ENCODE results near the gene UBE2R2.
"Not testable (repeated sequence)": the region's sequence is repeated elsewhere in the genome, so short reads cannot be mapped to it uniquely, and the experiment has no call there.

Gene UBE2R2

DNA sequence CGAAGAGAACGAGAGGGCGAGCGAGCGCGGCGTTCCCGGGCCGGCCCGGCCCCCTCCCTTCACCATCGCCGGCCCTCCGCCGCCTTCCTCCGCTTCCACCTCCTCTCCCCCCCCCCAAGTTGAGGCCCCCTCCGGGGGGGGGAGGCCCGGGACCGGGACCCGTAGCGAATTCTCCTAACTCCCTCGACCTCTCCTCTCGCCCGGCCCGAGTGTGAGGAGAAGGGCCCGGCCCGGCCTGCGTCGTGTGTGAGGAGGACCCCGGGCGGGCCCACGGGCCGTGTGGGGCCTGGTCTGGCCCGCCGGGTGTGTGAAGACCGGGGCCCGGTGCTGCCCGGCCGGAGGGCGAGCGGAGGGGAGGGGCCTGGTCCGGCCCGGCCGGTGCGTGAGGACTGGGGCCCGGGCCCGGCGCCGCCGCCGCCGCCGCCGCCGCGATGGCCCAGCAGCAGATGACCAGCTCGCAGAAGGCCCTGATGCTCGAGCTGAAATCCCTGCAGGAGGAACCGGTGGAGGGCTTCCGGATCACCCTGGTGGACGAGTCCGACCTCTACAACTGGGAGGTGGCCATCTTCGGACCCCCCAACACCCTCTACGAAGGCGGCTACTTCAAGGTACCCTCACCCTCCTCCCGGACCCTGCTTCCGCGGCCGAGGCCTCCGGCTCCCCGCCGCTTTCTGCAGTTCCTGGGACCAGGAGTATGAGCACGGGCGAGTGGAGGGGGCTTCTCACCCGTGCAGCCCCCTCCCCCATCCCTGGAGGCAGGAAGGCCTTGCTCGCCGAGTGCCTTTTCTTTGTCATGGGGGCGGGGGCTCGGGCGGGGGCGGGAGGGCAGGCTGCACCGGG, 587 bp downstream of the UBE2R2 start:
- in situ Hi-C loops (cut with HindIII; ENCODE audit: low sequenced_read_pairs): no loop called here
- H3K4me3 ChIP-seq (ENCODE audit: low read depth, low read length): peak overlapping the region; percentile 95
- peak; percentile 70 for DNase-seq (ENCODE audit: low read depth, low spot score)
- TF ChIP-seq, protein P1, sequence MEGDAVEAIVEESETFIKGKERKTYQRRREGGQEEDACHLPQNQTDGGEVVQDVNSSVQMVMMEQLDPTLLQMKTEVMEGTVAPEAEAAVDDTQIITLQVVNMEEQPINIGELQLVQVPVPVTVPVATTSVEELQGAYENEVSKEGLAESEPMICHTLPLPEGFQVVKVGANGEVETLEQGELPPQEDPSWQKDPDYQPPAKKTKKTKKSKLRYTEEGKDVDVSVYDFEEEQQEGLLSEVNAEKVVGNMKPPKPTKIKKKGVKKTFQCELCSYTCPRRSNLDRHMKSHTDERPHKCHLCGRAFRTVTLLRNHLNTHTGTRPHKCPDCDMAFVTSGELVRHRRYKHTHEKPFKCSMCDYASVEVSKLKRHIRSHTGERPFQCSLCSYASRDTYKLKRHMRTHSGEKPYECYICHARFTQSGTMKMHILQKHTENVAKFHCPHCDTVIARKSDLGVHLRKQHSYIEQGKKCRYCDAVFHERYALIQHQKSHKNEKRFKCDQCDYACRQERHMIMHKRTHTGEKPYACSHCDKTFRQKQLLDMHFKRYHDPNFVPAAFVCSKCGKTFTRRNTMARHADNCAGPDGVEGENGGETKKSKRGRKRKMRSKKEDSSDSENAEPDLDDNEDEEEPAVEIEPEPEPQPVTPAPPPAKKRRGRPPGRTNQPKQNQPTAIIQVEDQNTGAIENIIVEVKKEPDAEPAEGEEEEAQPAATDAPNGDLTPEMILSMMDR (IDR thresholded peaks at IDR 0.05; ENCODE audit: low read depth, low read length): peak; percentile 35

DNA sequence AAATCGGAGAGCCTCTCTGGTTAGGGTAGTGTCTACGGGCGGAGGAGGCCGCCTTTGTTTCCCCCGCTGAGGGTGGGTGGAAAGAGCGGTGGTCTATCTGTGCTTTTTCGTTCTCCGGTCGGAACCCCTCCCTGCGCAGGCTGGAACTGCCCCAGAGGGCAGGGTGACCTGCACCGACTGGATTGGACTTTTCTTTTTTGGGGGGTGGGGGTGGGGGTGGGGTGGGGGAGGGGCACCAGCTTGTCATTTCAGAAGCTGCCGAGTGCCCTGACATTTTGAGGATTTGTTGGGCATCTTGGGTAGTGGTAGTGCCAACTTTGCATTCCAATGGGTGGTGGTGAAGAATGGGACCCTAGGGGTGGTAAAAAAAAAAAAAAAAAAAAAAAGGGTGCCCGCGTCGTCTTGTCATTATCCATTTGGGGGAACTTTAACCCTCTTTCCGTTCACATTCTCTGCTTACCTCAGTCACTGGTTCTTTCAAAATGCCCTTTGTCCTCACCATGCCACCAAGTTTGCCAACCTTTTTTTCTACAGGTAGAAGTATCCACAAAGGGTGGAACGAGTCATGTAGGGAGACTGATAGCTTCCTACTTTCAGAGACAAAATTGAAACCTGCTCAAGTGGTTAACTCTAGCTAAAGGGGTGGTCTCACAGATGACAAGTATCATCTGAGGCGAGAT, 1.3 kb downstream of the UBE2R2 start:
- peak overlapping the region; percentile 95 for H3K4me3 ChIP-seq (ENCODE audit: low read depth, low read length)
- TF ChIP-seq, protein P1 (IDR thresholded peaks at IDR 0.05; ENCODE audit: low read depth, low read length): no peak
- peak; percentile 2 for DNase-seq (ENCODE audit: low read depth, low spot score)
- in situ Hi-C loops (cut with HindIII; ENCODE audit: low sequenced_read_pairs): no loop called here

DNA sequence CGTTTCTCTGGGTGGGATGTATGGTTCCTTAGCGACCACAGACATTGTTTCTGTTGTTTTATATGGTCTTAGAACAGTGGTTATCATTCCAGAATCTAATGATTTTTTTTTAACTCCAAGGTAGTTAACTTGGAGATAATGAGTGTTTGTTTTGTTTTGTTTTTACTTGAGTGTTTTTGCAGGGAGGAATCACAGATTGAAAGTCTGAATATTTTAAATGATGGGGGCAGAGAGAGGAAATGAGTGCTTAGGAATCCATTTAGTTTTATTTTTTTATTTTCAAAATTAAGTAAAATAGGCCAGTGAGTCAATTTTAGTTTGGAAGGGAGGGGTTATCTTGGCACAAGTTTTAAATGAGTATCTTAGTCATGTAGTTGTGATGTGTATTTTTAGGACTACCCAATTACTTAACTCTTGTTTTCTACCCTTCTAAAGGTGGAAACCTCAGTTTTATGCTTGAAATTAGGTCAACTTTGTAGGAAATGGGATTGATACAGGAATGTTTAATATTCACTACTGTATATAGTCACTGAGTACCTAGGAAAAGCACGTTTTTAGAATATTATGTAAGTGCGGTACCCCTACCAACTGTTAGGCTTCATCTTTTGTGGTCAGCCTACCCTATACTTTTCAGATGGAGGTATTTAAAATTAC, 2.0 kb downstream of the UBE2R2 start:
- TF ChIP-seq, protein P1 (IDR thresholded peaks at IDR 0.05; ENCODE audit: low read depth, low read length): no peak
- H3K4me3 ChIP-seq (ENCODE audit: low read depth, low read length): peak overlapping the region; percentile 95
- DNase-seq (ENCODE audit: low read depth, low spot score): peak; percentile 42
- in situ Hi-C loops (cut with HindIII; ENCODE audit: low sequenced_read_pairs): no loop called here

DNA sequence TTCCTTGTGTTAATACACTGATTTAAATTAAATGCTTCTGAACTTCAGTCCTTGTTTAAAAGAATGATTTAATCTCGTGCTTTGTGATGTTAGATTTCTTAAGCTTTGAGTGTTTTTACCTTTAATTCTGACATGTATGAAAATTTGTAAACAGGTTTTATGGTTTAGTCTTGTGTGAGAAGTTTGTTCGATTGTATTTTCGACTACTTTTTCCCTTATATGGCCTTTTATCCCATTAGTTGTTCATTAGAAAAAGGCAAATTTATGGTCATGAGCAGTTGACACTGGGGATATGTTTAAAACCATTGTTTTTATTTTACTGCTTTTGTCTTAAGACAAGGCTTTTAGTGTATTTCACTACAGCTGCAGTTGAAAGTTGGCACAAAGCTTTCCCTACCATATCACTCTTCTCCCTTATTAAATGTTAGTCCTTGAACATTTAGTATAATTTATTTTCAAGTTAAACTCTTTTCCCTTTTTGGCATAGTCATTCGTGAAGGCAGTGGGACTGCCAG, 3.3 kb downstream of the UBE2R2 start:
- TF ChIP-seq, protein P1 (IDR thresholded peaks at IDR 0.05; ENCODE audit: low read depth, low read length): no peak
- no peak for DNase-seq (ENCODE audit: low read depth, low spot score)
- in situ Hi-C loops (cut with HindIII; ENCODE audit: low sequenced_read_pairs): no loop called here
- H3K4me3 ChIP-seq (ENCODE audit: low read depth, low read length): no peak overlapping the region

DNA sequence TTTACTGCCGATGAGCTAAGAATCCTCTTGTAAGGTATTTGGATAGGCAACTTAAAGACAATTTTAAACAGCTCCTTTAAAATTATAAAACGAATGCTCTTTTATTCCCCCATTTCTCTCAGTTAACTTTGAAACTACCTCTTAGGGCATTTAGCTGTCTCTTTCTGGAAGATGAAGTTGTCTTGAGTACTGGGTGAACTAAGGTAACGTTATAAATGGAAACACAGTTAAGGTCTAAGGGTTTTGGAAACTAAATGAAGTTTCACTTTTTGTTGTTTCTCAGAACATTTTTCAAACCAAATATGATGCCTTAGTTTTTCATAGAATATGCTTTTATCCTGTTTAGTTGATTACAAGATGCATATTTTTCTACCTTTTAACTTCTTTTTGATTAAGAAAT, 6.8 kb downstream of the UBE2R2 start:
- TF ChIP-seq, protein P1 (IDR thresholded peaks at IDR 0.05; ENCODE audit: low read depth, low read length): no peak
- H3K4me3 ChIP-seq (ENCODE audit: low read depth, low read length): no peak overlapping the region
- in situ Hi-C loops (cut with HindIII; ENCODE audit: low sequenced_read_pairs): no loop called here
- no peak for DNase-seq (ENCODE audit: low read depth, low spot score)

DNA sequence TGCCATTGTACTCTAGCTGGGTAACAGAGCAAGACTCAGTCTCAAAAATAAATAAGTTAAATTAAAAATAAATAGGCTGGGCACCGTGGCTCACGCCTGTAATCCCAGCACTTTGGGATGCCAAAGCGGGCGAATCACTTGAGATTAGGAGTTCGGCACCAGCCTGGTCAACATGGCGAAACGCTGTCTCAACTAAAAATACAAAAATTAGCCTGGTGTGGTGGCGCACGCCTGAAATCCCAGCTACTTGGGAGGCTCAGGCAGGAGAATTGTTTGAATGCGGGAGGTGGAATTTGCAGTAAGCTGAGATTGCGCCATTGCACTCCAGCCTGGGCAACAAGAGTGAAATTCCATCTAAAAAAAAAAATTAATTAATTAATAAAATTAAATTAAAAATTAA, 10.3 kb downstream of the UBE2R2 start:
- H3K4me3 ChIP-seq (ENCODE audit: low read depth, low read length); in situ Hi-C loops (cut with HindIII; ENCODE audit: low sequenced_read_pairs); DNase-seq (ENCODE audit: low read depth, low spot score): not testable (repeated sequence)

DNA sequence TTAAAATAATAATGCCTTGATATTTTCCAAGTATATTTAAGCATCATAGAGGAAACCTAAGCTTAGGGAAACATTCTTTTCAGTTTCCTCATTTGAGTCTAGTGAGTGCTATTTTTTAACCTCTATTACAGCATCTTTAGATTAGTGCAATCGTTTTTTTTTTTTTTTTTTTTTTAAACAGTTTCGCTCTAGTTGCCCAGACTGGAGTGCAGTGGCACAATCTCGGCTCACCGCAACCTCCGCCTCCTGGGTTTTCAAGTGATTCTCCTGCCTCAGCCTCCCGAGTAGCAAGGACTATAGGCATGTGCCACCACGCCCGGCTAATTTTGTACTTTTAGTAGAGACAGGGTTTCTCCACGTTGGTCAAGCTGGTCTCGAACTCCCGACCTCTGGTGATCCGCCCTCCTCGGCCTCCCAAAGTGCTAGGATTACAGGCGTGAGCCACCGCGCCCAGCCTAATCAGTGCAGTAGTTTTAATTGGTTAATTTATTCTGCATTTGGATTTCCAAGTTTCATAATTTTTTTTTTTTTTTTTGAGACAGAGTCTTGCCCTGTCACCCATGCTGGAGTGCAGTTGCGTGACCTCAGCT, 12.8 kb downstream of the UBE2R2 start:
- H3K4me3 ChIP-seq (ENCODE audit: low read depth, low read length); DNase-seq (ENCODE audit: low read depth, low spot score); in situ Hi-C loops (cut with HindIII; ENCODE audit: low sequenced_read_pairs): not testable (repeated sequence)
